HepG2 (cell line): Measurements from ENCODE around the gene COLGALT1. TPM values are rescaled to one million over a fixed set of nuclear protein-coding genes. Genes with fewer than 3 reads are reported as not detected.

Experiments used
- ATAC-seq: fragments of 200-7000 bp; cut with Tn5 transposase; 3 replicates; pipeline ENCODE4 v1.9.1; 2020; ENCODE audit warnings: mild to moderate bottlenecking, moderate library complexity
- BruUV-seq: library from RNA; stranded (reverse); fragments of 400-500 nt; replicated peaks from 2 replicates; lab custom pipeline; 2021; lab: Mats Ljungman, UMichigan
- CTCF ChIA-PET: fragments of 300-600 bp; formaldehyde crosslinking; extraction: SDS; loops from one replicate; lab custom pipeline; 2021; ENCODE audit warnings: low total read pairs, inconsistent platforms, low intra/inter-chr PET ratio; lab: Yijun Ruan, JAX
- POLR2A ChIA-PET: fragments of 350-600 bp; sonication (Branson Sonifier 250); formaldehyde crosslinking; loops from one replicate; lab custom pipeline; 2020; ENCODE audit warnings: antibody characterized with exemption, inconsistent platforms; lab: Yijun Ruan, JAX
- DNase-seq: peaks from one replicate; pipeline ENCODE4 v3.0.0-alpha.2; 2015; ENCODE audit warnings: low spot score
- FAIRE-seq: peaks from 3 replicates; lab custom pipeline; 2011; peaks lifted over from hg19 to GRCh38; lab: Jason Lieb, UNC
- H2AFZ ChIP-seq: one replicate; pipeline ENCODE4 v1.6.1; 2011; ENCODE audit warnings: low read length, inconsistent platforms
- H3K27ac ChIP-seq: fragments of 300-600 bp; 3 replicates; pipeline ENCODE4 v1.8.0; 2011; ENCODE audit warnings: mixed run types, mild to moderate bottlenecking, mixed read lengths, low read length, inconsistent platforms; ENCODE audit not compliant: insufficient read depth; ENCODE audit errors: extremely low read length
- H3K27me3 ChIP-seq, 2 experiments: fragments of 200-600 bp in 1 of 2; 2 replicates in 1 of 2; 3 replicates in 1 of 2; pipeline versions ENCODE4 v1.6.0 to v1.8.0; 2011; ENCODE audit warnings: low read length in 2 of 2, mild to moderate bottlenecking in 2 of 2, moderate library complexity in 2 of 2, inconsistent platforms in 1 of 2; ENCODE audit not compliant: insufficient read depth in 2 of 2, control insufficient read depth in 1 of 2
- H3K36me3 ChIP-seq, 2 experiments: fragments of 200-600 bp in 1 of 2; replicated peaks in 1 of 2; 2 replicates in 1 of 2; 3 replicates in 1 of 2; pipeline versions ENCODE4 v1.5.1 to v1.8.0; 2011; ENCODE audit warnings: low read length in 2 of 2, inconsistent platforms in 1 of 2; ENCODE audit not compliant: insufficient read depth in 2 of 2, control insufficient read depth in 1 of 2
- H3K4me1 ChIP-seq: 2 replicates; pipeline ENCODE4 v1.5.1; 2012; ENCODE audit warnings: low read length, inconsistent platforms; ENCODE audit not compliant: insufficient read depth
- H3K4me2 ChIP-seq: 2 replicates; pipeline ENCODE4 v1.6.0; 2011; ENCODE audit warnings: low read depth, low read length, inconsistent platforms
- H3K4me3 ChIP-seq, 3 experiments: fragments of 200-600 bp in 1 of 3; sonication (generic), shearing (Covaris generic) in 1 of 3; replicated peaks in 1 of 3; 2 replicates each; pipeline ENCODE4 v1.5.1; 2011 to 2016; ENCODE audit warnings: low read length in 3 of 3, inconsistent platforms in 2 of 3, low read depth in 2 of 3, mild to moderate bottlenecking in 2 of 3, control low read depth in 1 of 3, mixed read lengths in 1 of 3; ENCODE audit not compliant: insufficient read depth in 1 of 3
- H3K79me2 ChIP-seq: one replicate; pipeline ENCODE4 v1.6.1; 2011; ENCODE audit warnings: low read length, inconsistent platforms; ENCODE audit not compliant: insufficient read depth
- H3K9ac ChIP-seq: 2 replicates; pipeline ENCODE4 v1.6.0; 2011; ENCODE audit warnings: mild to moderate bottlenecking, low read depth, low read length, inconsistent platforms; ENCODE audit not compliant: insufficient read depth
- H3K9me3 ChIP-seq: 2 replicates; pipeline ENCODE4 v1.5.1; 2012; ENCODE audit warnings: mild to moderate bottlenecking, low read length
- H4K20me1 ChIP-seq: 2 replicates; pipeline ENCODE4 v1.6.0; 2011; ENCODE audit warnings: inconsistent platforms, mild to moderate bottlenecking, low read length, moderate library complexity; ENCODE audit not compliant: insufficient read depth
- GLI4 ChIP-seq: sonication (generic); formaldehyde crosslinking; IDR thresholded peaks from 2 replicates; pipeline ENCODE4 v1.5.1; 2020; ENCODE audit warnings: missing genetic modification reagents, mild to moderate bottlenecking, moderate library complexity, borderline replicate concordance
- ZMYM3 ChIP-seq: sonication (generic); formaldehyde crosslinking; IDR thresholded peaks from 2 replicates; pipeline ENCODE4 v1.5.1; 2020; ENCODE audit warnings: mild to moderate bottlenecking, missing genetic modification reagents
- ZNF343 ChIP-seq: sonication (generic); formaldehyde crosslinking; IDR thresholded peaks from 2 replicates; pipeline ENCODE4 v1.4.0; 2020; ENCODE audit warnings: mild to moderate bottlenecking, missing genetic modification reagents
- WGBS: methylation state at CpG from one replicate; pipeline ENCODE4 v1.1.6; 2017; ENCODE audit warnings: low lambda C conversion rate; 5-methylcytosine and 5-hydroxymethylcytosine counted together
- in situ Hi-C: cut with HindIII; loops from 2 replicates; pipeline ENCODE4 v1.10.0; 2017; ENCODE audit warnings: low pct_unique_long_range_greater_than_20kb; ENCODE audit not compliant: extremely low pct_ligation_motif_present
- intact Hi-C: fragments of 100-400 bp; cut with micrococcal nuclease; formaldehyde crosslinking; loops from one replicate; pipeline ENCODE4 v1.10.0; 2022; ENCODE audit not compliant: unreplicated experiment
- polyA plus RNA-seq, 8 experiments: library from polyadenylated mRNA; depleted of rRNA in 3 of 8; stranded (reverse) in 7 of 8; unstranded in 1 of 8; fragments of >200 nt; fragmentation: Illumina TruSeq in 4 of 8; extraction: Trizol in 4 of 8; gene quantifications; 2 replicates each; pipeline versions ENCODE4 v1.2.1 to v1.2.3, GENCODE V29; 2011 to 2016; ENCODE audit warnings: low read depth in 4 of 8, missing spikeins in 1 of 8, mixed read lengths in 1 of 8; ENCODE audit not compliant: insufficient read depth in 1 of 8
- total RNA-seq, 5 experiments: library from RNA; depleted of rRNA; stranded (reverse); fragments of >200 nt; fragmentation: Illumina TruSeq; extraction: Trizol; gene quantifications; 2 replicates each; pipeline ENCODE4 v1.2.3, GENCODE V29; 2016; ENCODE audit warnings: low read depth in 1 of 5
- TF ChIP-seq, protein P1 (sequence below): sonication (generic); formaldehyde crosslinking; IDR thresholded peaks from 2 replicates; pipeline ENCODE4 v1.4.0; 2020; ENCODE audit warnings: mild to moderate bottlenecking, missing genetic modification reagents
- TF ChIP-seq, protein P2 (sequence below): sonication (generic); formaldehyde crosslinking; IDR thresholded peaks from 2 replicates; pipeline ENCODE4 v1.8.0; 2022; ENCODE audit warnings: mild to moderate bottlenecking, missing genetic modification reagents, moderate library complexity

COLGALT1 gene
- total and polyA plus RNA-seq, 2 of the 13 experiments (the other 11 are each of a cell fraction or from before 2014, with no cell fraction given), result 58.0 to 211 TPM

DNA sequence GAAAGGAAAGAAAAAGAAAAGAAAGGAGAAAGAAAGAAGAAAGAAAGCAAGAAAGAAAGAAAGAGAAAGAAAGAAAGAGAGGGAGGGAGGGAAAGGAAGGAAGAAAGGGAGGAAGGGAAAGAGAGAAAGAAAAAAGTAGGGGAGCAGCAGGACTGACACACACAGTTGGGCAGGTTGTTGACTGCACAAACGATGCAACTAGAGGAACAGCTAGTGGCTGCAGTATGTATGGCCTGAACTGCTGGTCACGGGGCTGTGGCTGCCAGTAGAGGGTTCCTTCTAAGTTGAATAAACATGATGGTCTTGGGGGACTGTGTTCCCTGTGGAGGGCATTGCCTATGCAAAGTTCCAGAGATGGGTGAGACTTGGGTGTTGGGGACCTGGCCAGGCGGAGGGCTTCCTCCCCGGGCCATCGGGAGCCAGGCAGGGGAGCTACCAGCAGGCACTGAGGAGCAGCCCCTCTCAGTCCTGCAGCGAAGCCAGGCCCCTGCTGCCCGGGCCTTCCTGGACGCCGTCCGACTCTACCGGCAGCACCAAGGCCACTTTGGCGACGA lies 16.7 kb upstream of the COLGALT1 start:
- CTCF ChIA-PET, result interaction anchor here (0.7 kb wide), 1 partner anchor 465 kb away, joined by 3 read pairs; no protein-coding TSS in a partner anchor
- in situ Hi-C loops, result no loop called here
- no peak for FAIRE-seq

More for the DNA sequence above, 16.7 kb upstream of the COLGALT1 start:
- H3K4me1 ChIP-seq, result peaks cover 12% of the 10 kb centered on the region
- 0 out of 2 replicates have a peak overlapping the region, but pooled peaks have one; percentile 22 for H3K9ac ChIP-seq
- H3K9me3 ChIP-seq, result no peaks in the 10 kb centered on the region
- no TSS peak for BruUV-seq
- H3K27me3 ChIP-seq, result peaks cover 0 to 20% of the 10 kb centered on the region in 2 experiments; a peak in 3 of 5 replicates
- H2AFZ ChIP-seq, result no peak overlapping the region
- POLR2A ChIA-PET, result interaction anchor here (1.6 kb wide), 1 partner anchor 27 kb away, joined by 6 read pairs; the partner anchor contains the start of gene PGLS
- intact Hi-C loops, result loop anchor here (1.0 kb wide), 1 partner anchor 36 kb away; no protein-coding TSS in a partner anchor
- H3K27ac ChIP-seq, result no peak overlapping the region
- WGBS, result 0% methylated on average over 4 of the region's 13 CpGs
- H4K20me1 ChIP-seq, result no peaks in the 10 kb centered on the region
- peak overlapping the region; percentile 47 to 71 (median 56); a peak in 5 of 6 replicates for H3K4me3 ChIP-seq
- H3K79me2 ChIP-seq, result no peaks in the 10 kb centered on the region
- H3K4me2 ChIP-seq, result peak overlapping the region; percentile 79
- TF ChIP-seq GLI4 (0 out of 2 replicates have a peak, but pooled peaks have one; percentile 24), ZNF343 (0 out of 2 replicates have a peak, but pooled peaks have one; percentile 11), ZMYM3 (peak; percentile 53; the same call in 1 of the 2 replicates)
- TF ChIP-seq, protein P1, sequence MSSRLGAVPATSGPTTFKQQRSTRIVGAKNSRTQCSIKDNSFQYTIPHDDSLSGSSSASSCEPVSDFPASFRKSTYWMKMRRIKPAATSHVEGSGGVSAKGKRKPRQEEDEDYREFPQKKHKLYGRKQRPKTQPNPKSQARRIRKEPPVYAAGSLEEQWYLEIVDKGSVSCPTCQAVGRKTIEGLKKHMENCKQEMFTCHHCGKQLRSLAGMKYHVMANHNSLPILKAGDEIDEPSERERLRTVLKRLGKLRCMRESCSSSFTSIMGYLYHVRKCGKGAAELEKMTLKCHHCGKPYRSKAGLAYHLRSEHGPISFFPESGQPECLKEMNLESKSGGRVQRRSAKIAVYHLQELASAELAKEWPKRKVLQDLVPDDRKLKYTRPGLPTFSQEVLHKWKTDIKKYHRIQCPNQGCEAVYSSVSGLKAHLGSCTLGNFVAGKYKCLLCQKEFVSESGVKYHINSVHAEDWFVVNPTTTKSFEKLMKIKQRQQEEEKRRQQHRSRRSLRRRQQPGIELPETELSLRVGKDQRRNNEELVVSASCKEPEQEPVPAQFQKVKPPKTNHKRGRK, result peak; percentile 89; the same call in 1 of the 2 replicates
- TF ChIP-seq, protein P2, sequence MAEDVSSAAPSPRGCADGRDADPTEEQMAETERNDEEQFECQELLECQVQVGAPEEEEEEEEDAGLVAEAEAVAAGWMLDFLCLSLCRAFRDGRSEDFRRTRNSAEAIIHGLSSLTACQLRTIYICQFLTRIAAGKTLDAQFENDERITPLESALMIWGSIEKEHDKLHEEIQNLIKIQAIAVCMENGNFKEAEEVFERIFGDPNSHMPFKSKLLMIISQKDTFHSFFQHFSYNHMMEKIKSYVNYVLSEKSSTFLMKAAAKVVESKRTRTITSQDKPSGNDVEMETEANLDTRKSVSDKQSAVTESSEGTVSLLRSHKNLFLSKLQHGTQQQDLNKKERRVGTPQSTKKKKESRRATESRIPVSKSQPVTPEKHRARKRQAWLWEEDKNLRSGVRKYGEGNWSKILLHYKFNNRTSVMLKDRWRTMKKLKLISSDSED (CRISPR knock-in tag), result no peak
- no peak for DNase-seq
- peak; percentile 56 for ATAC-seq
- H3K36me3 ChIP-seq, result no peaks in the 10 kb centered on the region
